T-helper 2 cell treated with Interferon-gamma antibody and Interleukin-4, amounts not matched to agents 100 ng/mL and 5 ng/mL, for 36 hours (primary cell): ENCODE data around the gene HIVEP1. TPM values are rescaled to one million over a fixed set of nuclear protein-coding genes. Genes with fewer than 3 reads are reported as not detected.

Experiments
- intact Hi-C: fragments of 100-400 bp; cut with micrococcal nuclease; formaldehyde crosslinking; loops from one replicate; pipeline ENCODE4 v1.15.1; 2023
- total RNA-seq: library from RNA; stranded (reverse); gene quantifications from 2 replicates; pipeline ENCODE4 v1.2.3, GENCODE V29; 2022

HIVEP1 gene
- 18.1 and 20.7 TPM in 2 replicates for total RNA-seq

GRCh38 chr6:12012038-12012557 lies at the start of gene HIVEP1:
Gene HIVEP1, plus strand, starts transcription at chr6:12012312. Its CDS starts 3,317 bp downstream, at chr6:12015629.
- intact Hi-C loops: loop anchor here (5.0 to 10.0 kb wide), 4 partner anchors 110 to 1600 kb away; partner anchors contain the start of gene SIRT5

- intact Hi-C loops: no loop called here
These were observed 48.2 kb upstream of the HIVEP1 start for GRCh38 chr6:11963756-11964500.

- intact Hi-C loops: no loop called here
These were observed 47.3 kb upstream of the HIVEP1 start for GRCh38 chr6:11964729-11965335.

GRCh38 chr6:11965499-11965898 lies 46.6 kb upstream of the HIVEP1 start:
- intact Hi-C loops: no loop called here

GRCh38 chr6:11968241-11968806 lies 43.8 kb upstream of the HIVEP1 start:
- intact Hi-C loops: no loop called here

GRCh38 chr6:11969092-11969491 lies 43.0 kb upstream of the HIVEP1 start:
- intact Hi-C loops: no loop called here

GRCh38 chr6:11970114-11970513 lies 42.0 kb upstream of the HIVEP1 start:
- intact Hi-C loops: no loop called here

- intact Hi-C loops: no loop called here
These were observed 41.0 kb upstream of the HIVEP1 start for GRCh38 chr6:11971154-11971553.

GRCh38 chr6:11972270-11972669 lies 39.8 kb upstream of the HIVEP1 start:
- intact Hi-C loops: no loop called here

GRCh38 chr6:11972806-11973205 lies 39.3 kb upstream of the HIVEP1 start:
- intact Hi-C loops: no loop called here

- intact Hi-C loops: no loop called here
These were observed 38.9 kb upstream of the HIVEP1 start for GRCh38 chr6:11973238-11973637.

GRCh38 chr6:11974089-11974488 lies 38.0 kb upstream of the HIVEP1 start:
- intact Hi-C loops: no loop called here

GRCh38 chr6:11975353-11975977 lies 36.6 kb upstream of the HIVEP1 start:
- intact Hi-C loops: no loop called here

GRCh38 chr6:11976489-11976888 lies 35.6 kb upstream of the HIVEP1 start:
- intact Hi-C loops: no loop called here

- intact Hi-C loops: no loop called here
These were observed 34.9 kb upstream of the HIVEP1 start for GRCh38 chr6:11977193-11977592.

GRCh38 chr6:11977738-11978137 lies 34.4 kb upstream of the HIVEP1 start:
- intact Hi-C loops: loop anchor here (1.0 kb wide), 1 partner anchor 31 kb away; no protein-coding TSS in a partner anchor

- intact Hi-C loops: loop anchor here (1.0 kb wide), 1 partner anchor 30 kb away; no protein-coding TSS in a partner anchor
These were observed 33.7 kb upstream of the HIVEP1 start for GRCh38 chr6:11978169-11978987.

- intact Hi-C loops: no loop called here
These were observed 32.2 kb upstream of the HIVEP1 start for GRCh38 chr6:11979866-11980265.

- intact Hi-C loops: no loop called here
These were observed 28.8 kb upstream of the HIVEP1 start for GRCh38 chr6:11983306-11983705.

- intact Hi-C loops: no loop called here
These were observed 24.7 kb upstream of the HIVEP1 start for GRCh38 chr6:11987386-11987785.

- intact Hi-C loops: no loop called here
These were observed 22.7 kb upstream of the HIVEP1 start for GRCh38 chr6:11989386-11989785.
